Rectal smooth muscle tissue (tissue), 1 donor: ENCODE data around the gene WNT6.

Experiments
- H3K27ac ChIP-seq: one replicate; pipeline ENCODE4 v1.7.0; 2013; ENCODE audit warnings: low read depth, low read length, inconsistent platforms
- H3K27me3 ChIP-seq: one replicate; pipeline ENCODE4 v1.7.0; 2013; ENCODE audit warnings: low read length; ENCODE audit not compliant: control insufficient read depth, insufficient read depth
- H3K36me3 ChIP-seq: one replicate; pipeline ENCODE4 v1.7.0; 2013; ENCODE audit warnings: low read length; ENCODE audit not compliant: control insufficient read depth, insufficient read depth
- H3K4me1 ChIP-seq: one replicate; pipeline ENCODE4 v1.7.0; 2013; ENCODE audit warnings: low read length; ENCODE audit not compliant: control insufficient read depth, insufficient read depth
- H3K4me3 ChIP-seq: one replicate; pipeline ENCODE4 v1.7.0; 2013; ENCODE audit warnings: low read length
- H3K9ac ChIP-seq: one replicate; pipeline ENCODE4 v1.7.0; 2013; ENCODE audit warnings: low read length

The WNT6 gene

GRCh38 chr2:218821605-218822211, 37.9 kb upstream of the WNT6 start:
- Histone ChIP-seq H3K9ac (no peak overlapping the region), H3K36me3 (peaks cover 5% of the 10 kb centered on the region)

DNA sequence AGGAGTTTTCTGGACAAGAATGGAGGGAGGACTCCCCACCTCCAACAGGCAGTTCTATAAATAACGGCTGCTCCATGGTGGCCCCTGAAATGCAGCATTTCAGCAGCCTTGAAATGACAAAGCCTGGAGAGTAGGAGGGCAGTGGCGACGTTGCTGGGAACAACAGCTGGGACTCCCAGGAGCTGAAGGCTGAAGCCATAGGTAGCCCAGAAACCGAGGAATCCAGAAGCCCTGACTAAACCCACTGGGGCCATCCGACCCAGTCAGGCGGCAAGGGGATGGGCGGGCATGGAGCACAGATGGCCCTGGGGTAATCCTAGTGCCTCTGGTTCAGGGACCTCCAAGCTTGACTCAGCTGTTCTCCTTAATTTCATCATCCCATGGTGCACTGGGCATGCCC, 37.0 kb upstream of the WNT6 start:
- no peaks in the 10 kb centered on the region for H3K27me3 ChIP-seq
- H3K27ac ChIP-seq: no peak overlapping the region
- no peaks in the 10 kb centered on the region for H3K4me1 ChIP-seq

More at GRCh38 chr2:218821605-218822211, 37.9 kb upstream of the WNT6 start:
- H3K4me3 ChIP-seq: no peak overlapping the region
- H3K27ac ChIP-seq: no peak overlapping the region
- H3K27me3 ChIP-seq: no peaks in the 10 kb centered on the region
- no peaks in the 10 kb centered on the region for H3K4me1 ChIP-seq

DNA sequence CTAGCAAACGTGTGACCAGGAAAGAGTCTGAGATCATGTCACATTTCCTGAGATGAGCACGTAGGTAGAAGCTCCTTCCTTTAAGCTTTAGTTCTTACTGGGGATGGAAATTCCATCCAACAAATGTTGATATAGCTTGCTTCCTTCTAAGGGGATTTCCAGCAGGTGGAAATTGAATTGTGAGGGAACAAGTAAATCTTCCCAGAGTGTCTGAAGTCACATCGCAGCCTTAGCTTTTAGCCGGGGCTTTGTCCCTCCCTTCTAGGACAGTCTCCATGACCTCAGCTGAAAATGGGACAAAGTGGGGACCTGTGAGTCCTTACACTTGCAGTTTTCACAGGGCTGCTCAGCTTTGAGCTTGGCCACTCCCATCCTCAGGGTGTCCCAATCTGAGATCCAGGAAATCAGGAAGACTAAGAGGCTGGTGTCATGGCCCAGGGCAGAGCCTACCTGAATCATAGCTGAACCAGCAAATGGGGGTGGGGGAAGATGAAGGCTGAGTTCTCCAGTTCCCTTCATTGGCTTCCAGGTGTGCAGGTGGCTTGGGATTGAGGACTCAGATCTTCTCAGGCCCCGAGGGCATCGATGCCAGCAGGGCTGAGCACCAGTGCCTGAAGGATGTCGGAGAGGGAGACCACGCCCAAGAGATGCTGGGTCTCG, 36.3 kb upstream of the WNT6 start:
- H3K4me1 ChIP-seq: no peaks in the 10 kb centered on the region
- no peak overlapping the region for H3K27ac ChIP-seq
- no peaks in the 10 kb centered on the region for H3K27me3 ChIP-seq
- no peak overlapping the region for H3K9ac ChIP-seq
- H3K36me3 ChIP-seq: peaks cover 5% of the 10 kb centered on the region
- H3K4me3 ChIP-seq: no peak overlapping the region

More for the DNA sequence above, 37.0 kb upstream of the WNT6 start:
- H3K4me3 ChIP-seq: no peak overlapping the region
- H3K9ac ChIP-seq: no peak overlapping the region
- peaks cover 5% of the 10 kb centered on the region for H3K36me3 ChIP-seq

GRCh38 chr2:218824004-218824403, 35.6 kb upstream of the WNT6 start:
- no peak overlapping the region for H3K4me3 ChIP-seq
- no peak overlapping the region for H3K9ac ChIP-seq
- no peak overlapping the region for H3K27ac ChIP-seq
- no peaks in the 10 kb centered on the region for H3K4me1 ChIP-seq
- peaks cover 2% of the 10 kb centered on the region for H3K36me3 ChIP-seq
- H3K27me3 ChIP-seq: no peaks in the 10 kb centered on the region

DNA sequence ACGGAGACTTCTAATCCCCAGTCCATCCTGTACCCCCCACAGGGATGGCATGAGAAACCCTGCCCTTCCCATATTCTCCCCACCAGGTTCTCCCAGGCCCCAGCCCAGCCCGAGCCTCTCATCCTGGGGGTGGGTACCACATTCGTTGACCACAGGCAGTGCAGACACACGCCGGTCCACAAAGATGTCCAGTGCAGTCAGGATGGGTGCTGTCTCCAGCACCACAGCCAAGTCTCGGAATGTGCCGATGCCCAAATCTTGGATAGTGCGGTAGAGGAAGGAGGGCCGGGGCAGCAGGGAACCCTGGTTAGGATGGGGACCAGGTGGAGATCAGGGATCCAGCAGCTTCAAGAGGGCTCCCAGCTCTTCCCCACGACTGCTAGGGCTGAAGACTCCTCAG, 32.8 kb upstream of the WNT6 start:
- H3K27ac ChIP-seq: no peak overlapping the region
- H3K4me1 ChIP-seq: no peaks in the 10 kb centered on the region
- H3K36me3 ChIP-seq: no peaks in the 10 kb centered on the region

GRCh38 chr2:218827701-218828476, 31.7 kb upstream of the WNT6 start:
- H3K4me3 ChIP-seq: no peak overlapping the region
- no peak overlapping the region for H3K9ac ChIP-seq
- H3K27me3 ChIP-seq: peaks cover 9% of the 10 kb centered on the region
- no peak overlapping the region for H3K27ac ChIP-seq
- H3K36me3 ChIP-seq: no peaks in the 10 kb centered on the region
- H3K4me1 ChIP-seq: no peaks in the 10 kb centered on the region

More for the DNA sequence above, 32.8 kb upstream of the WNT6 start:
- Histone ChIP-seq H3K9ac (no peak overlapping the region), H3K4me3 (no peak overlapping the region), H3K27me3 (peaks cover 3% of the 10 kb centered on the region)

DNA sequence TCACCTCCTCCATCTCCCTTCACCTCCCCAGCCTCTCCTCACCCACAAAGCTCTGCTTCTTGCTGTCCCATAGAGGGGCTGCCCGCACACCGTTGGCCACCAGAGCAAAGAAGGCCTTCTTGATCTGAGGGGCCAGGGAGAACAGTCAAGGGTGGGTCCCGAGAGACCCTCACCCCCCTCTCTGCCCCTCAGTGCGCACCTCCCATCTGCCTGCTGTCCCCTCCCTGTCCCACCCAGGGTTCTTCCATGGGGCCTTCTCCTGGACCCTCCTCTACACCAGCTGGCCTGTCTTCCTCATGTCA, 31.2 kb upstream of the WNT6 start:
- Histone ChIP-seq H3K4me1 (no peaks in the 10 kb centered on the region), H3K36me3 (no peaks in the 10 kb centered on the region), H3K9ac (no peak overlapping the region), H3K4me3 (no peak overlapping the region), H3K27ac (no peak overlapping the region), H3K27me3 (peaks cover 12% of the 10 kb centered on the region)

GRCh38 chr2:218829868-218830451, 29.6 kb upstream of the WNT6 start:
- Histone ChIP-seq H3K9ac (no peak overlapping the region), H3K27me3 (peaks cover 12% of the 10 kb centered on the region), H3K4me3 (no peak overlapping the region), H3K4me1 (no peaks in the 10 kb centered on the region), H3K36me3 (no peaks in the 10 kb centered on the region), H3K27ac (no peak overlapping the region)

- Histone ChIP-seq H3K27me3 (peaks cover 12% of the 10 kb centered on the region), H3K27ac (no peak overlapping the region), H3K9ac (no peak overlapping the region), H3K36me3 (no peaks in the 10 kb centered on the region), H3K4me3 (no peak overlapping the region), H3K4me1 (no peaks in the 10 kb centered on the region)
Observed at GRCh38 chr2:218830526-218831306, 28.9 kb upstream of the WNT6 start.

DNA sequence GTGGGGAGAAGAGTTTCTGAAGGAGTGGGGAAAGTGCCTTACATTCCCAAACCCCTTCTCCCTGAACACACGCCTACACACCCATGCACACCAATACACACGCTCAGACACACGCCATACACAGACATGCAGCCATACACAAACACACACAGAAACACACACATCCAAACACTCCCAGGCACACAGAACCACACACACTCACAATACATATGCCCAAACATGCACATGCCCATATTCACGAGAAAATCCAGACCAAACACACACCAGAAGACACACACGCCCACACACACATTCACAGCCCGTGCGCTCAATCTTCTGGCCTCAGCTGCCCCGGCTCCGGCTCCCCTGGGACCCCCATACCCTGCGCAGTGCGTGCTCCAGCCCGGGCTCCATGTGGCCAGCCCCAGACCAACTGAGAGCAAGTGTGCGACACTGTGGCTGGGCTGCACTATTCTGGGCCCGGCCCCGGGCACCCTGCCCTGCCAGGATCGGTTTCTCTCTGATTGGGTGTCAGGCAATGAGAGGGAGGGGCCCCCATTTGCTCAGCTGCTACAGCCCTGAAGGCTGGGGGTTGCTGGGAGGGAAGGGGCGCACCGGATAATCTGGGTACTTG, 28.1 kb upstream of the WNT6 start, which contains the start of gene PRKAG3:
Gene PRKAG3 (minus strand): TSS at position 426 of the 613 bp plus-strand sequence.
- H3K36me3 ChIP-seq: no peaks in the 10 kb centered on the region
- peaks cover 12% of the 10 kb centered on the region for H3K27me3 ChIP-seq
- H3K9ac ChIP-seq: no peak within 1 kb of the TSS
- H3K4me1 ChIP-seq: no peaks in the 10 kb centered on the region
- no peak within 1 kb of the TSS for H3K4me3 ChIP-seq
- no peak within 1 kb of the TSS for H3K27ac ChIP-seq

DNA sequence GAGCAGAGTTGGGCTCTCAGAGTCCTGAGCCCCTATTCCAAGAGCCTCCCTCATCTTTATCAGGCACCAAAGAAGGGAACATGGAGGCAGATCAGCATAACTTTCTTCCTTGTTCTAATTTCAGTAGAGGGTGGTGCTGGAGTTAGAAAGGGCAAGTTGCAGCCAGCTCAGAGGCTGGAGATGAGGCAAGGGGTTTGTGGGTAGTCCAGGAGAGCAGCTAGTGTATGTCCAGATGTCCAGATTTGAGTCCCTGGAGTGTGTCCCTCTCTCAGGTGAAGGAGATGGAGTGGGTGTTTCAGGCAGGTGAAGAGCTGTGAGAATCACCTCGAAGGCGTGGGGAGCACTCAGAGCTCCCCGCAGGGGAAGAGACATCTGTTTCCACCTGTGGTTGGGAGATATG, 27.5 kb upstream of the WNT6 start:
- Histone ChIP-seq H3K27ac (no peak overlapping the region), H3K9ac (no peak overlapping the region)

More for the DNA sequence above, 27.5 kb upstream of the WNT6 start:
- Histone ChIP-seq H3K27me3 (peaks cover 12% of the 10 kb centered on the region), H3K4me3 (no peak overlapping the region), H3K4me1 (no peaks in the 10 kb centered on the region), H3K36me3 (no peaks in the 10 kb centered on the region)
